RWPE1 (cell line): ENCODE measurements around the gene CCDC192.
"Not testable (repeated sequence)": the region's sequence is repeated elsewhere in the genome, so short reads cannot be mapped to it uniquely, and the experiment has no call there.

Experiments used
- CTCF ChIA-PET: fragments of 350-600 bp; sonication (Branson Sonifier 250); formaldehyde crosslinking; extraction: SDS; loops from one replicate; lab custom pipeline; 2021; lab: Yijun Ruan, JAX
- POLR2A ChIA-PET: fragments of 400-600 bp; formaldehyde crosslinking; extraction: SDS; loops from one replicate; lab custom pipeline; 2020; ENCODE audit warnings: antibody characterized with exemption; ENCODE audit not compliant: low non-redundant PET; lab: Yijun Ruan, JAX
- DNase-seq: peaks from one replicate; pipeline ENCODE4 v3.0.0; 2012; ENCODE audit warnings: low spot score
- H3K27ac ChIP-seq: fragments of 450-650 bp; 2 replicates; pipeline ENCODE4 v1.5.1; 2017
- CTCF ChIP-seq: fragments of 450-650 bp; conservative IDR thresholded peaks from 2 replicates; pipeline ENCODE4 v1.5.1; 2017; ENCODE audit warnings: low read depth, mild to moderate bottlenecking

CCDC192 gene

GRCh38 chr5:127707209-127707608, 4.0 kb downstream of the CCDC192 start:
- ChIA-PET POLR2A (no interaction called here), CTCF (interaction anchor here (1.1 kb wide), 1 partner anchor 51 kb away, joined by 3 read pairs; no protein-coding TSS in a partner anchor)
- no peak for DNase-seq
- TF ChIP-seq CTCF: no peak
- H3K27ac ChIP-seq: no peak overlapping the region

DNA sequence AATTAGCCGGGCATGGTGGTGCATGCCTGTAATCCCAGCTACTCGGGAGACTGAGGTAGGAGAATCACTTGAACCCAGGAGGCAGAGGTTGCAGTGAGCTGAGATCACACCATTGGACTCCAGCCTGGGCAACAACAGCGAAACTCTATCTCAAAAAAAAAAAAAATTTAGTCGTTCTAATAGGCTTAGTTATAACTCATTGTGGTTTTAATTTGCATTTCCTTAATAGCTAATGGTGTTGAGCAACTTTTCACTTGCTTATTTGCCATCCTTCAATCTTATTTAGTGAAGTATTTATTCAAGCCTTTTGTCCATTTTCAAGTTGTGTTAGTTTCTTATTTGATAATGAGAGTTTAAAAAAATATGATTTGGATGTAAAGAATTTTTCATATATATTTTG, 9.9 kb downstream of the CCDC192 start:
- H3K27ac ChIP-seq, POLR2A ChIA-PET, DNase-seq: not testable (repeated sequence)
- CTCF ChIA-PET: interaction anchor here (0.6 kb wide), 1 partner anchor 494 kb away, joined by 4 read pairs; no protein-coding TSS in a partner anchor

DNA sequence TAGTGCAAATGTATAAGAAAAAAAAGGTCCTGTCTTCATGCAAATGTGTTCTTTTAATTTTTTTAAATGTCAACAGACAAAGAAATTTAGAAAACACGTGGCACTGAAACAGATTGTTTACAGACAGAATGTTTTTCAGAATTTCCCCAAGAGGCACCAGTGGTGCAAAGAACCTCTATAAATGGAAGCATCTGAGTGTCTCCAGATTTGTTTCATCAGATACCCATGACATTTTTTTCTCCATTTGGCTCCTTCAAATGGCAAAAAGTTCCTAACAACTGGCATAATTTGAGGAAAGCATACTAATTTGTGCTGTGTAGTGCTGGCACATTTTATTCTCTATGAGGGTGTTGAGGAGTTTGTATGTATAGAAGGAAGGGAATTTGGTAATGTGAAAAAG, 15.0 kb downstream of the CCDC192 start:
- ChIA-PET CTCF (no interaction called here), POLR2A (no interaction called here)
- TF ChIP-seq CTCF: no peak
- H3K27ac ChIP-seq: no peak overlapping the region
- no peak for DNase-seq

GRCh38 chr5:127723571-127723970, 20.4 kb downstream of the CCDC192 start:
- DNase-seq: peak; percentile 44
- TF ChIP-seq CTCF: no peak
- H3K27ac ChIP-seq: no peak overlapping the region
- CTCF ChIA-PET: no interaction called here
- POLR2A ChIA-PET: no interaction called here

DNA sequence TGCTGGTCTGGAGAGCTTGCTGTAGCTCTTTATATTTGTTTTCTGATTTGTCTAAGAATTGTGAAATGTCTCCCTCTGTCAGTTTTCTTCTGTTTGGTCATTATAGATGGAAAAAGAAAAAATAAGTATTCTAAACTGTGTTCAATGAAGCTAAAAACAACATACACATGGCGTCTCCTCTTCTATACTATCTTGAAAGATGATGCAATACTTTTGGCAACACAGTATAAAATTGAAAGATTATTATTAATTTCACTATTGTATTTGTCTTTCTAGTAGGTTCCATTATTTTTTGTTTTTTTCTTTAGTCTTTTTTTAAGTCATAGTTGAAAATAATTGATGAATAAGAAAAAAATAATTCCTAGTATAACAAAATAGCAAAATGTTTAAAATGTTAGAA, 22.5 kb downstream of the CCDC192 start:
- ChIA-PET POLR2A (no interaction called here), CTCF (interaction anchor here (0.6 to 1.1 kb wide), 3 partner anchors 15 to 476 kb away, joined by 3 to 4 read pairs (median 3); no protein-coding TSS in a partner anchor)
- no peak overlapping the region for H3K27ac ChIP-seq
- no peak for TF ChIP-seq CTCF
- no peak for DNase-seq

GRCh38 chr5:127732963-127733362, 29.8 kb downstream of the CCDC192 start:
- CTCF ChIA-PET: no interaction called here
- POLR2A ChIA-PET: no interaction called here
- H3K27ac ChIP-seq: no peak overlapping the region
- no peak for DNase-seq
- TF ChIP-seq CTCF: no peak

DNA sequence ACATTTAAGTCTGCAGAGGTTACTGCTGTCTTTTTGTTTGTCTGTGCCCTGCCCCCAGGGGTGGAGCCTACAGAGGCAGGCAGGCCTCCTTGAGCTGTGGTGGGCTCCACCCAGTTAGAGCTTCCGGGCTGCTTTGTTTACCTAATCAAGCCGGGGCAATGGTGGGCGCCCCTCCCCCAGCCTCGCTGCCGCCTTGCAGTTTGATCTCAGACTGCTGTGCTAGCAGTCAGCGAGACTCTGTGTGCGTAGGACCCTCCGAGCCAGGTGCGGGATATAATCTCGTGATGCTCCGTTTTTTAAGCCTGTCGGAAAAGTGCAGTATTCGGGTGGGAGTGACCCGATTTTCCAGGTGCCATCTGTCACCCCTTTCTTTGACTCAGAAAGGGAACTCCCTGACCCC, 36.2 kb downstream of the CCDC192 start:
- H3K27ac ChIP-seq, POLR2A ChIA-PET, DNase-seq, CTCF ChIA-PET: not testable (repeated sequence)
